HCT116 (cell line): Measurements from ENCODE around the gene HOXB9.

Experiments
- ELF1 ChIP-seq: IDR thresholded peaks from 2 replicates; pipeline ENCODE4 v1.6.1; 2012; ENCODE audit warnings: low read depth, borderline replicate concordance
- JUND ChIP-seq: IDR thresholded peaks from 2 replicates; pipeline ENCODE4 v1.6.1; 2012
- MAX ChIP-seq: IDR thresholded peaks from 2 replicates; pipeline ENCODE4 v1.6.1; 2012
- SRF ChIP-seq: IDR thresholded peaks from 2 replicates; pipeline ENCODE4 v1.6.1; 2012; ENCODE audit warnings: low read depth
- TF ChIP-seq, protein P1 (sequence below), 3 experiments: fragments of 200-600 bp in 1 of 3; sonication (generic) in 1 of 3; IDR thresholded peaks in 2 of 3; conservative IDR thresholded peaks in 1 of 3; 2 replicates each; pipeline ENCODE4 v1.5.1; 2012 to 2017; ENCODE audit warnings: low read depth in 2 of 3, low read length in 2 of 3, antibody characterized with exemption in 1 of 3, borderline replicate concordance in 1 of 3, control low read depth in 1 of 3, mild to moderate bottlenecking in 1 of 3, mixed read lengths in 1 of 3, mixed run types in 1 of 3, moderate library complexity in 1 of 3; ENCODE audit not compliant: insufficient read depth in 1 of 3

GRCh38 chr17:48605991-48606891, 19.9 kb downstream of the HOXB9 start:
- TF ChIP-seq, protein P1, sequence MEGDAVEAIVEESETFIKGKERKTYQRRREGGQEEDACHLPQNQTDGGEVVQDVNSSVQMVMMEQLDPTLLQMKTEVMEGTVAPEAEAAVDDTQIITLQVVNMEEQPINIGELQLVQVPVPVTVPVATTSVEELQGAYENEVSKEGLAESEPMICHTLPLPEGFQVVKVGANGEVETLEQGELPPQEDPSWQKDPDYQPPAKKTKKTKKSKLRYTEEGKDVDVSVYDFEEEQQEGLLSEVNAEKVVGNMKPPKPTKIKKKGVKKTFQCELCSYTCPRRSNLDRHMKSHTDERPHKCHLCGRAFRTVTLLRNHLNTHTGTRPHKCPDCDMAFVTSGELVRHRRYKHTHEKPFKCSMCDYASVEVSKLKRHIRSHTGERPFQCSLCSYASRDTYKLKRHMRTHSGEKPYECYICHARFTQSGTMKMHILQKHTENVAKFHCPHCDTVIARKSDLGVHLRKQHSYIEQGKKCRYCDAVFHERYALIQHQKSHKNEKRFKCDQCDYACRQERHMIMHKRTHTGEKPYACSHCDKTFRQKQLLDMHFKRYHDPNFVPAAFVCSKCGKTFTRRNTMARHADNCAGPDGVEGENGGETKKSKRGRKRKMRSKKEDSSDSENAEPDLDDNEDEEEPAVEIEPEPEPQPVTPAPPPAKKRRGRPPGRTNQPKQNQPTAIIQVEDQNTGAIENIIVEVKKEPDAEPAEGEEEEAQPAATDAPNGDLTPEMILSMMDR (IDR thresholded peaks at IDR 0.05 in 2 of 3, conservative IDR thresholded peaks at IDR 0.05 in 1 of 3; ENCODE audit: borderline replicate concordance in 1 of 3, insufficient read depth in 1 of 3, low read depth in 2 of 3, low read length in 2 of 3) = no peak
- TF ChIP-seq JUND (no peak), MAX (no peak), ELF1 (no peak), SRF (no peak)
